Neural crest cell (in vitro differentiated cells): ENCODE results near the gene LDLR. TPM values are rescaled to one million over a fixed set of nuclear protein-coding genes. Genes with fewer than 3 reads are reported as not detected.
A peak's percentile ranks its signal among the peaks of the same experiment; 100 is the strongest.
"Not testable (repeated sequence)": the region's sequence is repeated elsewhere in the genome, so short reads cannot be mapped to it uniquely, and the experiment has no call there.

ENCODE experiments used
- DNase-seq: peaks from one replicate; pipeline ENCODE4 v3.0.0; 2021; ENCODE audit warnings: low read depth, mixed read lengths, low spot score
- H3K27ac Mint-ChIP-seq: one replicate; pipeline ENCODE4 v1.8.0; 2021; ENCODE audit warnings: mild to moderate bottlenecking, mixed read lengths; ENCODE audit not compliant: unreplicated experiment
- H3K27me3 Mint-ChIP-seq: 2 replicates; pipeline ENCODE4 v1.8.0; 2021; ENCODE audit warnings: low read depth, mild to moderate bottlenecking, mixed read lengths
- H3K36me3 Mint-ChIP-seq: 2 replicates; pipeline ENCODE4 v1.8.0; 2021; ENCODE audit warnings: low read depth, mild to moderate bottlenecking, mixed read lengths
- H3K4me1 Mint-ChIP-seq: 2 replicates; pipeline ENCODE4 v1.8.0; 2021; ENCODE audit warnings: mixed read lengths
- H3K4me3 Mint-ChIP-seq: one replicate; pipeline ENCODE4 v1.8.0; 2021; ENCODE audit warnings: mild to moderate bottlenecking, mixed read lengths
- H3K9me3 Mint-ChIP-seq: 2 replicates; pipeline ENCODE4 v1.8.0; 2021; ENCODE audit warnings: mixed read lengths
- total RNA-seq: library from RNA; stranded (reverse); gene quantifications from 2 replicates; pipeline ENCODE4 v1.2.1, GENCODE V29; 2021
- TF ChIP-seq, protein P1 (sequence below): fragments of 200-600 bp; sonication (generic); conservative IDR thresholded peaks from 2 replicates; pipeline ENCODE4 v1.5.0; 2021; ENCODE audit warnings: antibody characterized with exemption, mild to moderate bottlenecking

LDLR gene
- total RNA-seq, 1 donor from 2014 or later, result 152 TPM

DNA sequence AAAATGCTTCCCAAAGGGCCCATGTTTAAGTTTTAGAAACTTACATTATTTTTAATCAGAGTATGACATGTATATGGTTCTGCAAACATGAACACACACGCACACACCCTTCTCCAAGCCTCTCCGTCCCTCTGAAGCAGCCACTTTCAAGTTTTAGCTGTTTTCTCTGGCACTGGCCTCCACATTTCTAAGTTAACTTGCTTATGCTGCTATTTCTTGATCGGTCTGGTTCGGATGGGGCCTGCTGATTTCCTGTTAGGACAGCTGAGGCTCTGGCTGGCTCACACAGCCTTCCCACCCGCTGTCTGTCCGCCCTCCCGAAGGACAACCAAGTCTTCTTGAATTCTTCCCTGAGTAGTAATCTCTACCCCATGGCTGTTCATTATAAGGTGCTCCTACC, 61.9 kb downstream of the LDLR start:
- H3K27me3 Mint-ChIP-seq, result no peaks in the 10 kb centered on the region
- peak overlapping the region; percentile 34 for H3K4me3 Mint-ChIP-seq
- DNase-seq, result no peak
- H3K4me1 Mint-ChIP-seq, result peaks cover 23% of the 10 kb centered on the region
- peaks cover 3% of the 10 kb centered on the region for H3K36me3 Mint-ChIP-seq
- H3K9me3 Mint-ChIP-seq, result no peaks in the 10 kb centered on the region
- peak overlapping the region; percentile 67 for H3K27ac Mint-ChIP-seq
- TF ChIP-seq, protein P1, sequence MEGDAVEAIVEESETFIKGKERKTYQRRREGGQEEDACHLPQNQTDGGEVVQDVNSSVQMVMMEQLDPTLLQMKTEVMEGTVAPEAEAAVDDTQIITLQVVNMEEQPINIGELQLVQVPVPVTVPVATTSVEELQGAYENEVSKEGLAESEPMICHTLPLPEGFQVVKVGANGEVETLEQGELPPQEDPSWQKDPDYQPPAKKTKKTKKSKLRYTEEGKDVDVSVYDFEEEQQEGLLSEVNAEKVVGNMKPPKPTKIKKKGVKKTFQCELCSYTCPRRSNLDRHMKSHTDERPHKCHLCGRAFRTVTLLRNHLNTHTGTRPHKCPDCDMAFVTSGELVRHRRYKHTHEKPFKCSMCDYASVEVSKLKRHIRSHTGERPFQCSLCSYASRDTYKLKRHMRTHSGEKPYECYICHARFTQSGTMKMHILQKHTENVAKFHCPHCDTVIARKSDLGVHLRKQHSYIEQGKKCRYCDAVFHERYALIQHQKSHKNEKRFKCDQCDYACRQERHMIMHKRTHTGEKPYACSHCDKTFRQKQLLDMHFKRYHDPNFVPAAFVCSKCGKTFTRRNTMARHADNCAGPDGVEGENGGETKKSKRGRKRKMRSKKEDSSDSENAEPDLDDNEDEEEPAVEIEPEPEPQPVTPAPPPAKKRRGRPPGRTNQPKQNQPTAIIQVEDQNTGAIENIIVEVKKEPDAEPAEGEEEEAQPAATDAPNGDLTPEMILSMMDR, result no peak

- H3K4me3 Mint-ChIP-seq, result peak overlapping the region; percentile 68
- H3K4me1 Mint-ChIP-seq, result peaks cover 25% of the 10 kb centered on the region
- TF ChIP-seq, protein P1, result no peak
- peaks cover 3% of the 10 kb centered on the region for H3K36me3 Mint-ChIP-seq
- no peak overlapping the region for H3K27ac Mint-ChIP-seq
- no peak for DNase-seq
- H3K9me3 Mint-ChIP-seq, result no peaks in the 10 kb centered on the region
- H3K27me3 Mint-ChIP-seq, result no peaks in the 10 kb centered on the region
Measured at GRCh38 chr19:11152318-11153062, 63.2 kb downstream of the LDLR start.

- H3K4me3 Mint-ChIP-seq, result peak overlapping the region; percentile 94
- peaks cover 25% of the 10 kb centered on the region for H3K4me1 Mint-ChIP-seq
- DNase-seq, result no peak
- TF ChIP-seq, protein P1, result no peak
- H3K27me3 Mint-ChIP-seq, result no peaks in the 10 kb centered on the region
- H3K27ac Mint-ChIP-seq, result peak overlapping the region; percentile 48
- no peaks in the 10 kb centered on the region for H3K9me3 Mint-ChIP-seq
- H3K36me3 Mint-ChIP-seq, result peaks cover 3% of the 10 kb centered on the region
Measured at GRCh38 chr19:11154683-11155047, 65.4 kb downstream of the LDLR start.

DNA sequence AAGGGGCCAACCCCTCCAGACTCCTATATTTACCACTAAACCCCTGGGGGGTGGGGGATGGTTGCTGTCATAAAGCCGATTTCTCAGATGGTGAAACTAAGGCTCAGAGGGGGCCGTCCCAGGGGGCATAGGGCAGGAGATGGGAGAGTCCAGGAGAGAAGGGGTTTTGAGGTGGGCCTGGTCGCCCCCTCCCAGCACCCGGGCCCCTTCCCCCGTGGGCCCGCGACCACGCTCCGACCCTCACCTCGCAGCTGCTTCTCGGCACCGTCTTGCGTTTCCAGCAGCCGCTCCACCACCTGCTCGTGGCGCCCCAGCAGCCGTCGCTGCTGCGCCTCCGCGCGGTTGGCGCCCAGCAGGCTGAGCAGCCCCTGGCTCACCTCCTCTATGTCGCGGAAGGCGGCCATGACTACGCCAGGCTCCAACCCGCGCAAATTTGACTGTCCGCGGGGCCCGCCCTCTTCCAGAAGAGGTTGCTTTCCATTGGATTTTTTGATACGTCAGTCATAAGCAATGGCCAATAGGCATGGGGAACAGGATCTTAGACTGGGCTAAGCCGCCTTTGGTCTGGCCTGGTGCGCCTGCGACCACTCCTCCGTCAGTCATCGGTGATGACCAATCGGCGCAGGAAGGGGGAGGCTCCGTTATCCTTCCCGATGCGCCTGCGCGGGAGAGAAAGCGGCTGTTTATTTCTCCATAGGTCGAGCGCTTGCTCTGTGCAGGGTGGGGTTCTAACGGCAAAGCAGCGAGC, 66.3 kb downstream of the LDLR start, which contains the start of gene SPC24:
Gene SPC24, minus strand, starts transcription at position 410 of the 748 bp plus-strand sequence. Its CDS starts 6 bp downstream, at position 404.
- Mint-ChIP-seq H3K4me1 (peaks cover 25% of the 10 kb centered on the region), H3K36me3 (peaks cover 3% of the 10 kb centered on the region), H3K27me3 (no peaks in the 10 kb centered on the region), H3K27ac (peak within 1 kb of the TSS; percentile 87), H3K4me3 (peak within 1 kb of the TSS; percentile 94), H3K9me3 (no peaks in the 10 kb centered on the region)
- TF ChIP-seq, protein P1, result no peak
- peak; percentile 91 for DNase-seq

DNA sequence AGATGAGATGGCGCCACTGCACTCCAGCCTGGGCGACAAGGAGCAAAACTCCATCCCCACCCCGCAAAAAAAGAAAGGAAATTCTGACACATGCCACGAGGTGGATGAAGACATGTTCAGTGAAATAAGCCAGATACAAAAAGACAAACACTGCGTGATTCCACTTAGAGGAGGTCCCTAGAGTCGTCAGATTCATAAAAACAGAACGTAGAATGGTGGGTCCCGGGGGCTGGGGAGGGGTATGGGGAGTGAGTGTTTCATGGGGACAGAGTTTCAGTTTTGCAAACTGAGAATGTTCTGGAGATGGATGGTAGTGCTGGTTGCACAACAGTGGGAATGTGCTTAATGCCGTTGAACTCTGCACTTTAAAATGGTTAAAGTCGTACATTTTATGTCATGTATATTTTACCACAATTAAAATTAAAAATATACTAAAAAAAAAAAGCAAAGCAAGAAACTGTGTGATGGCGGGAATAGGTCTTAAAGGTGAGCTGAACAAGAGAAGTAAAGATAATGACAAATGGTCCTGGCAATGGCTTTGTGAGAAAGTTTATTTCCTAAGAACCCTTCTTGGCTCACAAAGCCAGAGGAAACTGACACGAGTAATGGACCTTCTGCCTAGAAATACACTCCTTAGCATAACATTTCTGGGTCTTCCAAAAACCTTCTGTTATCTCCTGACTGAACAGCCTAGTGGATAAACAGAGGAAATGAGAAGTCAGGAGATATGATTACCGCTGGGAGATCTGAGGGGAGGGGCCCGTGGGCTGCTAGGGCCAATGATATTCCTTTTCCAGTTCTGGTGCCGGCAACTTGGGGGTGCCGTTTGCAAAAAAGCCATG, 70.6 kb downstream of the LDLR start:
- Mint-ChIP-seq H3K27ac (no peak overlapping the region), H3K4me3 (no peak overlapping the region), H3K36me3 (no peaks in the 10 kb centered on the region), H3K9me3 (no peaks in the 10 kb centered on the region), H3K27me3 (no peaks in the 10 kb centered on the region), H3K4me1 (peaks cover 12% of the 10 kb centered on the region)
- no peak for DNase-seq
- TF ChIP-seq, protein P1, result no peak

DNA sequence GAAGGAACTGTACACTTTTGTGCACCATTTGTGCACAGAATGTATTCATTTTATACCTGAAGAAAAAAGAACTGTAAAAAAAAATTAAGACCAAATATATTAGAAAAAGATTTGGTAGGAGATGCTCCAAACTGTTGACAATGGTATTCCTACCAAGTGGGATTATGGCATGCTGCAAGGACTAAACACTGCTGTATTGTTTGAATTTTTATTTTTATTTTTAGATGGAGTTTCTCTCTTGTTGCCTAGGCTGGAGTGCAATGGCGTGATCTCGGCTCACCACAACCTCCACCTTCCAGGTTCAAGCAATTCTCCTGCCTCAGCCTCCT, 71.1 kb downstream of the LDLR start:
- not testable (repeated sequence) for H3K27me3 Mint-ChIP-seq, DNase-seq, H3K36me3 Mint-ChIP-seq, H3K4me3 Mint-ChIP-seq, H3K4me1 Mint-ChIP-seq, H3K27ac Mint-ChIP-seq, H3K9me3 Mint-ChIP-seq
